Motor neuron (in vitro differentiated cells): ENCODE measurements around the gene VPS52. TPM values are rescaled to one million over a fixed set of nuclear protein-coding genes. Genes with fewer than 3 reads are reported as not detected.

Experiments used
- ATAC-seq, 8 experiments: fragments of 200-7000 bp; cut with Tn5 transposase; replicated peaks in 6 of 8; 2 replicates each; pipeline ENCODE4 v1.8.0; 2021; ENCODE audit warnings: mild to moderate bottlenecking in 8 of 8, moderate library complexity in 8 of 8
- H3K27ac ChIP-seq, 2 donors: fragments of 250-450 bp; sonication (Bioruptor Pico); 2 replicates each; pipeline ENCODE4 v1.9.0; 2021; ENCODE audit warnings: antibody characterized with exemption in 2 of 2, mild to moderate bottlenecking in 2 of 2, moderate library complexity in 1 of 2
- H3K4me1 ChIP-seq, 2 donors: fragments of 250-450 bp; sonication (Bioruptor Pico); replicated peaks in 1 of 2; 2 replicates each; pipeline ENCODE4 v1.6.1; 2021; ENCODE audit warnings: antibody characterized with exemption in 2 of 2, mild to moderate bottlenecking in 2 of 2, moderate library complexity in 1 of 2
- H3K4me3 ChIP-seq, 5 donors: fragments of 250-450 bp; sonication (Bioruptor Pico); 2 replicates each; pipeline ENCODE4 v1.9.0; 2021; ENCODE audit warnings: antibody characterized with exemption in 5 of 5, mild to moderate bottlenecking in 5 of 5, moderate library complexity in 4 of 5
- WGBS, 10 experiments: fragments of 450-650 bp; shearing (Covaris generic); methylation state at CpG; one replicate each; pipeline ENCODE4 v1.0.0; 2022; 5-methylcytosine and 5-hydroxymethylcytosine counted together
- in situ Hi-C, 9 experiments: fragments of 400-800 bp; cut with MboI; loops; one replicate each; pipeline ENCODE4 v1.15.0; 2021; ENCODE audit warnings: low sequenced_read_pairs in 9 of 9, low pct_unique_long_range_greater_than_20kb in 2 of 9; ENCODE audit not compliant: unreplicated experiment in 9 of 9
- total RNA-seq, 8 experiments: library from RNA; unstranded; fragments of 300-600 nt; gene quantifications; 2 replicates each; pipeline versions ENCODE4 v1.2.3 to v1.2.4, GENCODE V29; 2022

VPS52 gene
- total RNA-seq, 8 experiments from 2014 or later, result 21.8 to 66.1 (median 33.8) TPM

DNA sequence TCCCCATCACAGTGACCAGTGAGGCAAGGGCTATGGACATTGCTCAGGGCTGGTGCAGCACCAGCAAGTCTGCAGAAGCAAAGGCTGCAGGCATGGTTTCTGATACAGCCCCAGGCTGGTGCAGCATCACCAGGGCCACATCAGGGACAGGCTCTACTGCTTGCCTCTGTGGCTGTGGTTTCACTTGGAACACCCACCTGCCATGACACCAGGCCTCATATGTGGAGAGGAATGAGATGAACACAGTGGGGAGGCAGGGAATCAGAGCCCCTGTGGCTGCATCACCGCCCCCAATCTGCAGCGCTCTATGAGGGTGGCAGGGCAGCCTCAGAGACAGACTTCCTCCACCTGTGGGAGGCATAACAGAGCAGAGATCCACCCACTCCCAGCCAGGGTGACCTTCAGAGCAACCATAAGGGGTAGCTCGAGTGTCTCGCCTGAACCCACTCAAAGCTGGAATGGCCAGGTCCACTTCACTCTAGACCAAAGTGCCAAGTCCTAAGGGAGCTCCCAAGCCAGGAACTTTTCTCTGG lies 55.5 kb downstream of the VPS52 start:
- in situ Hi-C loops, result no loop called here
- ATAC-seq, result no peak
- Histone ChIP-seq H3K27ac (no peak overlapping the region), H3K4me3 (no peak overlapping the region), H3K4me1 (peaks cover 14 to 19% of the 10 kb centered on the region in 2 donors)
- whole genome bisulfite sequencing, 10 experiments, result 80 to 100% (median 92%) methylated on average over 1 to 2 of the region's 4 CpGs; no CpG with 5 or more reads in 6 of the 10 experiments

DNA sequence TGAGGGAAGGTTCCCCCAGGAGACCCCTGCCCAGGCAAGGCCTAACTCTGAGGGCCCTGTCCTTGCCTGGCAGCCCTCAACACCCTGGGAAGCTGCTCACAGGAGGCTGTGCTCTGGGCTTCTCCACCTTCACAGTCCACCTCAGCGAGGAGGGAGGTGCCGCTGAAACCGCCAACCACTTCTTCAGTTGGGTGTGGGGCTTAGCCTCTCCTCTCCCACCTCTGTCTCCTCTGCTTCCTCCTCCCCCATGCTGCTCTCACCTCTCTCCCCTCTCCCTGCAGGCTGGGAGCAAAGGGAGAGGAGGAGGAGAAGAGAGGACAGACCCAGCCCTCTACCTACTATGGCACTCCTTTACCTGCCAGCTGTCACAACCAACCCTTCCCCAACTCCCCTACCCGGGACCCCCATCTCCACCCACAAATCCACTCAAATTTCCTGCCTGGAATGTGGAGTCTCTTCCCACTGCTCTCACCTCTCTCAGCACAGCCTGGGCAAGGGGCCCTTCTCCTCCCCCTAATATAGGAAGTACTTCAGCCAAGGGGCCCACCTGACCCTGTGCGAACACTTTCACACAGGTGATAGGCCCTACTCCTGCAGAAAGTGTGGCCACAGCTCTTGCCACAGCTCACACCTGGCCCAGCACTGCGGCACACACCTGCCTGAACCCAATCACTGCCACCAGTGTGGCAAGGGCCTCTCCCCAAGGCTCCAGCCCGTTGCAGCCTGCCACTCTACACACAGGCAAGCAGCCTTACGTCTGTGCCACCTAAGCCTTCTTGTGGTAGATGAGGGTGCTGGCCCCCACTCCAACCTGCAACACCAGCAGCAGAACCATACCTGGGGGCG lies 56.2 kb downstream of the VPS52 start:
- peaks cover 14 to 19% of the 10 kb centered on the region in 2 donors for H3K4me1 ChIP-seq
- in situ Hi-C loops, result no loop called here
- peak in 2 of 8 experiments; percentile 1 to 2 for ATAC-seq
- H3K4me3 ChIP-seq, result no peak overlapping the region
- 40 to 81% (median 71%) methylated on average over 3 to 4 of the region's 9 CpGs; no CpG with 5 or more reads in 7 of the 10 experiments for WGBS, 10 experiments
- H3K27ac ChIP-seq, result no peak overlapping the region

DNA sequence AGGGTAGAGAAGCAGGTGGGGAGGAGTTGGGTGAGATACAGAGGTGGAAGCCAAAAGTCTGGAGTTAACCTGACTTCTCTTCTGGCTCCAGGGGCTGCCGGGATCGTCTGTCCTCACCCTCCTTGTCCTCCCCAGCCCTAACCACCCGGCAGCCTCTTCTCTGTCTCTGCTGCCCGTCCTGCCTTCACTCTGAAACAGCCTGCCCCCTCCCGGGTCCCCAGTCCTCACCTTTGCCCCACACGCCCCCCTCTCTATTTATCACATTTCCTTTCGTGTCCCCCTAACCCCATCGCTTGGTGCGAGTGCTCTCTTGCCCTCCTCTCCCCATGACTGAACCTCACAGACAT lies 57.7 kb downstream of the VPS52 start:
- peak in 6 of 8 experiments; percentile 3 to 25 (median 11) for ATAC-seq
- 73% methylated on average over 3 of the region's 9 CpGs; no CpG with 5 or more reads in 9 of the 10 experiments for WGBS, 10 experiments
- Histone ChIP-seq H3K4me1 (peaks cover 14 to 24% of the 10 kb centered on the region in 2 donors), H3K27ac (peak overlapping the region in 1 of 2 donors; percentile 36), H3K4me3 (peak overlapping the region in 4 of 5 donors; percentile 24 to 42 (median 36))
- in situ Hi-C loops, result no loop called here

DNA sequence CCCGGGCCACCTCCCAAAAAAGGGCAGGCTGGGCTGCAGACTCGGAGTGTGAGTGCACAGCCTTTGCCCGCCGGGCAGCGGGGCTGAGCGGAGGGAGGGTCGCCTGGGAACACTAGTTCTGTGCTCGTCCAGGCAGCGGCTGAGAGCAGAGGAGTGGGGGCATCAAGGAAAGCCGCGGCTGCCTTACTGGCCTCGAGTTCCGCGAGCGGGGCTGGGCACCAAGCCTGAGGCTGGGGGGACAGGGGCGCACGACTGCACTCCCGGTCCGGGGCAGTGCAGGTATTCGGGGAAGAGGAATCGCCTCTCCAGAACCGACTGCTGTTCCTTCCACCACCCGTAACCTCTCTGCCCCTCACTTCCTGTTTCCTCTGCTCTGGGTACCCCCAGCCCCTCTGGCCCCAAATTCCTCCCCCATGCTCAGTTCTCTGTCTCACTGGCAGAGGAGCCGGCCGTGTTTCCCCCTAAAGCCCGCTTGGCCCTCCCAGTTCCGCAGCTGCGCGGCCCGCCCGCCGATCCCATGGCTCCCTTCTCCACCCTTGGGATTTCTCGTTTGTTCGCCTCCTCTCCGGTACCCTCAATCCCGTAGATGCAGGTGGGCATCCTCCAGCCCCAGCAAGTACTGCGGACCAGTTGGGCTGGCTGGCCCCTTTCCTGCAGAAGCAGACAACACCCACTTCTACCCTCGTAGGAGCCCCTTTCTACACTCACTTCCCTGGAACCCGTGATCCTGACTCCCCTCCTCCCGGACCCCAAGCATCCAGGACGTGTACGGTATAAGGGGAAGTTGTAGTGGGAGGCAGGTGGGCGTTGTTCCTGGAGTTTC lies 58.3 kb downstream of the VPS52 start:
- Histone ChIP-seq H3K4me3 (peak overlapping the region; percentile 13 to 42 (median 36)), H3K27ac (peak overlapping the region in 1 of 2 donors; percentile 36)

DNA sequence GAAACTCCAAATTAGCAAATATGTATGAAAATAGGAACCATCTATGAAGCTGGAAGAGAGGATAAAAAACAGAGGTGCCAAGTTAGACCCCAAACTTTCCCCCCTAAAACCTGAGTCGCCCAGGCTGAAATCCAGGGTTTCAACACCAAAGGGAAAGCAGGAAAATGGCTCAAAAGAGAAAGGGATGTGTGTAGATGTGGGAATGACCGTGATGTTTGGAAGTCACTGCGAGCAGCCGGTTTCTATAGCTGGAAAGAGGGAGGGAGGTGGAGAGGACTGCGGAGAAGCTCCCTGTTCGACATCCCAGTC lies 58.9 kb downstream of the VPS52 start:
- no peak for ATAC-seq
- in situ Hi-C loops, result no loop called here
- Histone ChIP-seq H3K4me3 (peak overlapping the region; percentile 13 to 42 (median 36)), H3K27ac (no peak overlapping the region), H3K4me1 (peaks cover 14 to 25% of the 10 kb centered on the region in 2 donors)
- WGBS, 10 experiments, result 0 to 20% (median 0%) methylated on average over 1 to 4 of the region's 6 CpGs; no CpG with 5 or more reads in 3 of the 10 experiments

More for the DNA sequence above, 58.3 kb downstream of the VPS52 start:
- peaks cover 14 to 25% of the 10 kb centered on the region in 2 donors for H3K4me1 ChIP-seq
- in situ Hi-C loops, result no loop called here
- WGBS, 10 experiments, result 0 to 40% (median 0%) methylated on average over 1 to 5 of the region's 43 CpGs; no CpG with 5 or more reads in 5 of the 10 experiments
- peak; percentile 28 to 52 (median 44) for ATAC-seq

DNA sequence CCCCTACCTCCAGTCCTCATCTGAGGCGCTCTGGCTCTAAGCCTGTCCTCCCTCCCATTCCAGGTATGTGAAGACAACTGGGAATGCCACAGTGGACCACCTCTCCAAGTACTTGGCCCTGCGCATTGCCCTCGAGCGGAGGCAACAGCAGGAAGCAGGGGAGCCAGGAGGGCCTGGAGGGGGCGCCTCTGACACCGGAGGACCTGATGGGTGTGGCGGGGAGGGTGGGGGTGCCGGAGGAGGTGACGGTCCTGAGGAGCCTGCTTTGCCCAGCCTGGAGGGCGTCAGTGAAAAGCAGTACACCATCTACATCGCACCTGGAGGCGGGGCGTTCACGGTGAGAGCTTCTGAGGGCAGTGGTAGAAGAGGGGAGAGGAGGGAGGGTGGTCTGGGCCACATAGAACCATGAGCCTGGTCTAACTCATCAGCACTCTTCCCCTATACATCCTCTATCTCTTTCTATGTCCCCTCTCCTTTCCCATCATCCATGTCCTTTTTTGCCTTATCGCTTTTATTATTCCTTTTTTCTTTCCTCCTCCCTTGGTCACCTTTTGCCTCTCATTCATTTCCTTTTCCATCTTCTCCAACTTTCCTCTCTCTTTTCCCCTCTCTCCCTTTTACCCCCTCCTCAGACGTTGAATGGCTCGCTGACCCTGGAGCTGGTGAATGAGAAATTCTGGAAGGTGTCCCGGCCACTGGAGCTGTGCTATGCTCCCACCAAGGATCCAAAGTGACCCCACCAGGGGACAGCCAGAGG lies 59.8 kb downstream of the VPS52 start:
- no peak overlapping the region for H3K27ac ChIP-seq

DNA sequence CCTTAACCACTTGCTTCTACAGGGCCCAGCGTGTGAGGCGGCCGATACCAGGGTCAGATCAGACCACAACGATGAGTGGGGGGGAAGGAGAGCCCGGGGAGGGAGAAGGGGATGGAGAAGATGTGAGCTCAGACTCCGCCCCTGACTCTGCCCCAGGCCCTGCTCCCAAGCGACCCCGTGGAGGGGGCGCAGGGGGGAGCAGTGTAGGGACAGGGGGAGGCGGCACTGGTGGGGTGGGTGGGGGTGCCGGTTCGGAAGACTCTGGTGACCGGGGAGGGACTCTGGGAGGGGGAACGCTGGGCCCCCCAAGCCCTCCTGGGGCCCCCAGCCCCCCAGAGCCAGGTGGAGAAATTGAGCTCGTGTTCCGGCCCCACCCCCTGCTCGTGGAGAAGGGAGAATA lies 60.5 kb downstream of the VPS52 start:
- Histone ChIP-seq H3K4me1 (peaks cover 19 to 31% of the 10 kb centered on the region in 2 donors), H3K4me3 (no peak overlapping the region), H3K27ac (no peak overlapping the region)
- WGBS, 10 experiments, result 63 to 79% methylated on average over 4 of the region's 17 CpGs; no CpG with 5 or more reads in 8 of the 10 experiments
- no peak for ATAC-seq
- in situ Hi-C loops, result no loop called here

More for the DNA sequence above, 59.8 kb downstream of the VPS52 start:
- Histone ChIP-seq H3K4me1 (peaks cover 14 to 25% of the 10 kb centered on the region in 2 donors), H3K4me3 (no peak overlapping the region)
- WGBS, 10 experiments, result 71 to 91% (median 80%) methylated on average over 3 to 9 of the region's 18 CpGs; no CpG with 5 or more reads in 1 of the 10 experiments
- in situ Hi-C loops, result no loop called here
- no peak for ATAC-seq

DNA sequence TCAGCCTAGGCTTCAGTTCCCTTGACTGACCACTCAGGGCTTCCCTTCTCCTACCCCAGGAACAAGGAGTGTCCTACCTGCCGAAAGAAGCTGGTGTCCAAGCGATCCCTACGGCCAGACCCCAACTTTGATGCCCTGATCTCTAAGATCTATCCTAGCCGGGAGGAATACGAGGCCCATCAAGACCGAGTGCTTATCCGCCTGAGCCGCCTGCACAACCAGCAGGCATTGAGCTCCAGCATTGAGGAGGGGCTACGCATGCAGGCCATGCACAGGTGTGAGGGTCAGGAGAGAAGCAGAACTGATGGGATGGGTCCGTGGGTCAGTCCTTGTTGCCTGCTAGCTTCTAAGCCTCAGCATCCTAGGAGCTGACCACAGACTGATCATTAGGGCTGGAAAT lies 61.8 kb downstream of the VPS52 start:
- Histone ChIP-seq H3K4me3 (no peak overlapping the region), H3K4me1 (peaks cover 31 to 44% of the 10 kb centered on the region in 2 donors)
- in situ Hi-C loops, result no loop called here

DNA sequence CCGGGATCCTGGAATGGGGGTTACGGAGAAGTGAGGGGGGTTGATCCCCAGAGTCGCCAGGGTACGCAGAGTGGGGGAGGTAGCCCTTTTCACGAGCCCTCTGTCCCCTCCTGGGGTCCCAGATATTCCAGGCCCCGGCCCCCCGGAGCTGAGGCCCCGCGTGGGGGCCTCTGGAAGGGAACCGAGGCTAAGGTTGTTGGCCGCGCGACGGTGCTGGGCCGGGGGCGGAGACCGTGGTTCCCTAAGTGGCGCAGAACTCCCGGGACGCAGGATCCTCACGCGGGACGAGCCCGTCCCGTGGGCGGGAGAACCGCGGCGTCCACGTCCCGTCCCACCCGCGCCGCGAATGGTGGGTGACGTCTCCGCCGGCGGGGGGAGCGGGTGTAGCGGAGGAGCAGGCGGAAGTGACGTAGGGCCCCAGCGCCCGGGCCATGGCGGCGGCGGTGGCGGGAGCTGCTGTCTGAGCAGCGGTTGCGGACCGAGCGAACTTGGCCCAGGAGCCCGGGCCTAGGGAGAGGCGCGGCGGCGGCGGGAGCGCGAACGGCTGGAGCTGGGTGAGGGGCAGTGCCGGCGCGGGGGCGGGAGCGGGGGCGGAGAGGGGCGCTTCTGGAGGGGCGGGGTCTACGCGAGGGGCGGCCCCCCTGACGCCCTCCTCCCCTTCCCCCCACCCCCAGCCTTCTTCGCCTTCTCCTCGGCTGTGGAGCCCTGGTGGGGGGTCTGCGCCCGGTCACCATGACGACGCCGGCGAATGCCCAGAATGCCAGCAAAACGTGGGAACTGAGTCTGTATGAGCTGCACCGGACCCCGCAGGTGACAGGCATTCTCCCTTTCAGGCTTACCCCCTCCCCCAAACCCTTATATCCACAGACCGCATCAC lies 63.3 kb downstream of the VPS52 start, which contains the start of gene RING1:
Gene RING1 (plus strand): TSS at position 410 of the 877 bp plus-strand sequence. CDS start 323 bp downstream, at position 733.
- Histone ChIP-seq H3K27ac (peak within 1 kb of the TSS; percentile 95 to 99), H3K4me3 (peak within 1 kb of the TSS; percentile 80 to 93 (median 84)), H3K4me1 (peaks cover 30 to 43% of the 10 kb centered on the region in 2 donors)
- peak; percentile 38 to 64 (median 41) for ATAC-seq
- 0% methylated on average over 1 of the region's 86 CpGs; no CpG with 5 or more reads in 9 of the 10 experiments for WGBS, 10 experiments
- in situ Hi-C loops, result no loop called here

More for the DNA sequence above, 61.8 kb downstream of the VPS52 start:
- H3K27ac ChIP-seq, result no peak overlapping the region
- WGBS, 10 experiments, result 80 to 100% (median 100%) methylated on average over 2 to 4 of the region's 10 CpGs; no CpG with 5 or more reads in 3 of the 10 experiments
- no peak for ATAC-seq

DNA sequence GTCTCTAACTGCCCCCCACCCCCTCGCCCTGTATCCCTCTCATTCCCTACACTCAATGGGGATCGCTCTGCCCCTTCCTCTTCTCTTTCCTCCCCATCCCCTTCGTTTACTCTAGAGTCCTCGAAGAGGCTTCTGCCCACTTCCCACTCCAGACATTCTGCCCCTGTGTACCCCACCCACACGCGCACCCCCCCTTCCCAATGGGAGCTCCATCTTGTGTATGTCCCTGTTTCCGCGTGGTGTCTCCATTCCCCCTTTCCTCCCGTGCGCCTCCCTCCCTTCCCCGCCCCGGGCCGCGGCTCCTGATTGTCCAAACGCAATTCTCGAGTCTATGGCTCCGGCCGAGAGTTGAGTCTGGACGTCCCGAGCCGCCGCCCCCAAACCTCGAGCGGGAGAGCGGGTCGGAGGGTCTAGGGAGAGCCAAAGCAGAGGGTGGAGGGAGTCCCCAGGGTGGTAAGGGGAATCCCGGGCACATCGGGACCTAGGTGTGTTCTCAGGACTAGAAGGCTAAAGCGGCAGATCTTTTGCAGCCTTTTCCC lies 64.1 kb downstream of the VPS52 start:
- peak in 6 of 8 experiments; percentile 0 to 39 (median 7) for ATAC-seq
- Histone ChIP-seq H3K4me1 (peaks cover 26 to 39% of the 10 kb centered on the region in 2 donors), H3K27ac (peak overlapping the region; percentile 95 to 99), H3K4me3 (peak overlapping the region; percentile 80 to 93 (median 84))
- 0% methylated on average over 4 of the region's 29 CpGs; no CpG with 5 or more reads in 9 of the 10 experiments for WGBS, 10 experiments
- in situ Hi-C loops, result no loop called here

DNA sequence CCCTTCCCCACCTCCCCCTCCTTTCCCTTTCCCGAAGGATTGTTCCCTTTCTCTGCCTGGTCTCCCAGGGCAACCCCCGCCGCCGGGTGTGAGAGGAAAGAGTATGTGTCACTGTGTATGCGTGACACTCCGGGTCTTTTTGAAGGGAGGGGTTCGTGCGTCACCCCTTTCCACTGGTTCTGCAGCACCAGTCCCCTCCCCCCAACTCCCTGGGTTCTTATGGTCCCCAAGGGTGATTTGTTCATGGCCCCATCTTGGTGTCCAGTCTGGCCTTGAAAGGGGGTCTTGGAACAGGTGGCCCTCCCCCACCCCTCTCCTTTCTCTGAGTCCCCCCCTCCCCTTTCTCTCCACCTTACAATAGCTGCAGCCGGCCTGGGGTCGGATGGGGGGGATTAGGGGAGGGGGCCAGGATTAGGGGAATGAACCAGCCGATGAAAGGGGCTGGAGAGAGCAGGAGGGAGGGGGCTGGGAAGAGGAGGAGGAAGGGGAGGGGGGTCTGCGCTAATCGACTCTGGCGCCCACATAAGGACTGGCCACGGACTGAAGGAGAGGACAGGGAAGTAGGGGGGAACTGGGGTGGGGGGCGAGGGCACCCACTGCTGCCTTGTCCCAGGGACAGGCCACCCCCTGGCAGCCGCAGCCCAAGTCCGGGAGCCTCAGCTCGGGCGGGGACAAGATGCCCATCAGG lies 64.7 kb downstream of the VPS52 start:
- in situ Hi-C loops, result no loop called here
- Histone ChIP-seq H3K4me1 (peaks cover 28 to 36% of the 10 kb centered on the region in 2 donors), H3K27ac (peak overlapping the region; percentile 95 to 99), H3K4me3 (peak overlapping the region; percentile 80 to 93 (median 84))
- WGBS, 10 experiments, result 0% methylated on average over 1 of the region's 20 CpGs; no CpG with 5 or more reads in 9 of the 10 experiments
- peak in 7 of 8 experiments; percentile 7 to 67 (median 63) for ATAC-seq
